DND-41 (cell line): ENCODE measurements around the gene WDR41.

Experiments used
- ATAC-seq: fragments of 200-7000 bp; cut with Tn5 transposase; 3 replicates; pipeline ENCODE4 v1.9.1; 2021; ENCODE audit warnings: low read depth; ENCODE audit not compliant: insufficient read depth
- DNase-seq: peaks from one replicate; pipeline ENCODE4 v3.0.0-alpha.2; 2020
- H2AFZ ChIP-seq: 2 replicates; pipeline ENCODE4 v1.6.0; 2012; ENCODE audit warnings: low read depth, low read length
- H3K27ac ChIP-seq: 2 replicates; pipeline ENCODE4 v1.5.1; 2012; ENCODE audit warnings: low read length, inconsistent platforms
- H3K27me3 ChIP-seq: fragments of 200-600 bp; sonication (generic); 2 replicates; pipeline ENCODE4 v1.6.0; 2012; ENCODE audit warnings: low read length, mild to moderate bottlenecking, inconsistent platforms; ENCODE audit not compliant: insufficient read depth, poor library complexity
- H3K36me3 ChIP-seq: 2 replicates; pipeline ENCODE4 v1.5.1; 2012; ENCODE audit warnings: low read length, inconsistent platforms; ENCODE audit not compliant: insufficient read depth
- H3K4me1 ChIP-seq: 2 replicates; pipeline ENCODE4 v1.5.1; 2012; ENCODE audit warnings: mild to moderate bottlenecking, low read length; ENCODE audit not compliant: insufficient read depth
- H3K4me2 ChIP-seq: 2 replicates; pipeline ENCODE4 v1.6.0; 2012; ENCODE audit warnings: mild to moderate bottlenecking, moderate library complexity, low read length, inconsistent platforms; ENCODE audit not compliant: insufficient read depth
- H3K4me3 ChIP-seq, 2 experiments: fragments of 200-600 bp in 1 of 2; shearing (Covaris generic) in 1 of 2; 2 replicates each; pipeline ENCODE4 v1.5.1; 2012 to 2016; ENCODE audit warnings: inconsistent platforms in 2 of 2, low read length in 2 of 2, mild to moderate bottlenecking in 2 of 2, low read depth in 1 of 2, moderate library complexity in 1 of 2
- H3K79me2 ChIP-seq: 2 replicates; pipeline ENCODE4 v1.6.0; 2012; ENCODE audit warnings: low read length, inconsistent platforms; ENCODE audit not compliant: insufficient read depth
- H3K9ac ChIP-seq: 2 replicates; pipeline ENCODE4 v1.6.0; 2012; ENCODE audit warnings: low read depth, mild to moderate bottlenecking, inconsistent platforms, low read length, moderate library complexity
- H3K9me3 ChIP-seq: 2 replicates; pipeline ENCODE4 v1.5.1; 2012; ENCODE audit warnings: low read length, moderate library complexity, mild to moderate bottlenecking, inconsistent platforms; ENCODE audit not compliant: insufficient read depth, severe bottlenecking
- H4K20me1 ChIP-seq: 2 replicates; pipeline ENCODE4 v1.6.0; 2012; ENCODE audit warnings: low read length; ENCODE audit not compliant: insufficient read depth
- EZH2 ChIP-seq: IDR thresholded peaks from 3 replicates; pipeline ENCODE4 v1.6.1; 2012; ENCODE audit warnings: borderline replicate concordance, low read depth, mild to moderate bottlenecking, moderate library complexity, low read length, inconsistent platforms; ENCODE audit not compliant: severe bottlenecking
- TF ChIP-seq, protein P1 (sequence below): IDR thresholded peaks from 2 replicates; pipeline ENCODE4 v1.5.1; 2012; ENCODE audit warnings: borderline replicate concordance, low read length, moderate library complexity, mild to moderate bottlenecking; ENCODE audit not compliant: poor library complexity, severe bottlenecking; ENCODE audit errors: extremely low read depth

WDR41 gene

DNA sequence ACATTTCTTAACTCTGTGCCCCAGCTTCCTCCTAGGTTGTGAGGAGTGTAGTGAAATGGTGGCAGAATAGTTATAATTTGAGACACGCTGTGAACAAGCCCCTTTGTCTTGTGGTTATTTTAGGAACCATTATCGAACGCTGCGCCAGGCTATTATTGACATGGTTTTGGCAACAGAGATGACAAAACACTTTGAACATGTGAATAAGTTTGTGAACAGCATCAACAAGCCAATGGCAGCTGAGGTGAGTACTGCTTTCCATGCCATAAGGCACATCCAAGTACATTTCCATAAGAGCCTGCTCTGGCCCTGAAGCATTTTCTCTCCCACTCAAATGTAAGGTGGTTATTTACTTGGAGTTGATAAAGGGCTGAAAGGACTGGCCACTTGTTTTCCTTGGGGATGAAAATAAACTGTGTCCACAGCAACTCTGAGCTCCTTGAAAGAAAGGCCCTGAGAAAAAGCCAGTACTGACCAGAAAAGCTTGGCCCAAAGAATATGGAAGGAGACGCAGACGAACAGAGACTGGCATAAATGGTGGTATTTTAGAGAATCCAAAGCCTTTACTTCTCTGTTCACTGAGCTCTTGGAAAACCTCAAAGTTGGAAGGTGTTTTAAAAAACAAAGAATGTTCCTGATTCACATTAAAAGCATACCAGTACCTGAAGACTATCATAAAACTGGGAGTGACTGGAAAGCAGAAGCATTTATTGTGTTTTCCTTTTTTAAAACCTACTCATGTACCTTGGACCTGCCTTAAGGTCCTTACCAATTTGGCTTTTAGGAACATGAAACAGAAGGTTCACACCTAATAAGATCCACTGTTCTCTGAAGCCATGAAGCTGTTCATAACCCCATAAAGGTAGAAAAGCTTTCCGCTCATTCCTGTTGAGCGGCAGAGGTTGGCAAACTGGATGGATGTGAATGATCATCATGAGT lies 72.2 kb downstream of the WDR41 start:
- Histone ChIP-seq H3K27me3 (no peaks in the 10 kb centered on the region), H3K36me3 (no peaks in the 10 kb centered on the region), H3K4me3 (no peak overlapping the region), H3K9ac (no peak overlapping the region), H2AFZ (no peak overlapping the region), H3K79me2 (no peaks in the 10 kb centered on the region), H3K9me3 (no peaks in the 10 kb centered on the region), H3K27ac (no peak overlapping the region), H3K4me2 (no peak overlapping the region), H3K4me1 (no peaks in the 10 kb centered on the region), H4K20me1 (no peaks in the 10 kb centered on the region)
- ATAC-seq (no peak), DNase-seq (no peak)
- TF ChIP-seq, protein P1, sequence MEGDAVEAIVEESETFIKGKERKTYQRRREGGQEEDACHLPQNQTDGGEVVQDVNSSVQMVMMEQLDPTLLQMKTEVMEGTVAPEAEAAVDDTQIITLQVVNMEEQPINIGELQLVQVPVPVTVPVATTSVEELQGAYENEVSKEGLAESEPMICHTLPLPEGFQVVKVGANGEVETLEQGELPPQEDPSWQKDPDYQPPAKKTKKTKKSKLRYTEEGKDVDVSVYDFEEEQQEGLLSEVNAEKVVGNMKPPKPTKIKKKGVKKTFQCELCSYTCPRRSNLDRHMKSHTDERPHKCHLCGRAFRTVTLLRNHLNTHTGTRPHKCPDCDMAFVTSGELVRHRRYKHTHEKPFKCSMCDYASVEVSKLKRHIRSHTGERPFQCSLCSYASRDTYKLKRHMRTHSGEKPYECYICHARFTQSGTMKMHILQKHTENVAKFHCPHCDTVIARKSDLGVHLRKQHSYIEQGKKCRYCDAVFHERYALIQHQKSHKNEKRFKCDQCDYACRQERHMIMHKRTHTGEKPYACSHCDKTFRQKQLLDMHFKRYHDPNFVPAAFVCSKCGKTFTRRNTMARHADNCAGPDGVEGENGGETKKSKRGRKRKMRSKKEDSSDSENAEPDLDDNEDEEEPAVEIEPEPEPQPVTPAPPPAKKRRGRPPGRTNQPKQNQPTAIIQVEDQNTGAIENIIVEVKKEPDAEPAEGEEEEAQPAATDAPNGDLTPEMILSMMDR = no peak
- no peak for TF ChIP-seq EZH2

DNA sequence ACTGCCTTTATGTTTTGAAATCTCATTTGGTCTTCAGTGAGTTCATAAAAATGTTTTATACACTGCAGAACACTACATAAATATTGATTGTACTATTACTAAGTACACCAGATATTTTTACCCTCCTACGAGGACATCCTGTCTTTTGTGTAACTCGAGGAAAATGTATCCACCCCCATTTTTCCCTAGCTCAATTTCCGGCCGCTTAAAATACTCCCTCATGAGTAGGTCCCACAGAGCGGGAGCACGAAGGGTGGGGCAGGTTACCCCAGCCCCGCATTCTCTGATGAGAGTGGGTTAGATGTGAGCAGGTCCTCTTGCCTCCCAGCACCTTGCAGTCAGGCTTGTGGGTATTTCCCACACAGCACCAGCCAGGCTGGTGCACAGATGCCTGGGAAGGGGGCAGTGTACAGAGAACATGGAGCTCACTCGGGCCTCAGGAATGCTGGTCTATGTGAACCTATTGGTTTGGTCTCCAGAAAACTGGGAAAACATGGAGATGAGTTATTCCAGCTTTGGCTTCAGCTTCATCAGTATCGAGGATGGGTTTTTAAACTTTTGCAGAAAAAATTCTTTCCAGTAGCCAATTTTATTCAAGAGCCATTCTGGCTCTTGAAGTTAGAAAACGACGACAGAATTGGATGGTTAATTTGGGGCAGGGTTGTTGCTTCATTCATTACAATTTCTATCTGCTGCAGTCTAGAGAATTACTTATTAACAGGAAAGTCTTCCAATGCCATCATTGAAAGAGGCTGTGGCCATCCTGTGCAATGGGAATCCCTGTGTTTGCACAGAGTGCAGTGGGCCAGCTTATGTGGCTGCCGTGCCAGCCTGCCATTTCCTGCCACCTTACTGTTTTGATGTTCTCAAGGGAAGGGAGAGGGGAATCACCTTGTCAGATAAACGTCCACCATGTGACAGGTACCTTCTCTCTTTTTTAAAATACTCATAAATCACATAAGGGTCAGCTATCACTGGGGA lies 73.2 kb downstream of the WDR41 start:
- ATAC-seq = no peak

DNA sequence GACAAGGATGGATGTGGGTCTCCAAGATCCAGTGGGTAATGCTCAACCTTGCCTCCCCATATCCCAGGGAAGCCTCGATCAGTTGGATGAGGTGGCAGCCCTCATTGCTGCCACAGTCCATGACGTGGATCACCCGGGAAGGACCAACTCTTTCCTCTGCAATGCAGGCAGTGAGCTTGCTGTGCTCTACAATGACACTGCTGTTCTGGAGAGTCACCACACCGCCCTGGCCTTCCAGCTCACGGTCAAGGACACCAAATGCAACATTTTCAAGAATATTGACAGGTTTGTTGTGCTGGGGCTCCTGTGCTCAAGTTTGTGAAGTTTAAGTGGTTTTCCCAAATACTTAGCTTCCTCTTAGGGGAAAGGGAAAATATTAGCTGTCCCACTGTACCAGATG lies 74.0 kb downstream of the WDR41 start:
- no peak for ATAC-seq
- Histone ChIP-seq H3K9ac (no peak overlapping the region), H3K79me2 (no peaks in the 10 kb centered on the region), H3K27ac (no peak overlapping the region), H2AFZ (no peak overlapping the region), H3K9me3 (no peaks in the 10 kb centered on the region), H3K36me3 (no peaks in the 10 kb centered on the region), H3K4me3 (no peak overlapping the region), H4K20me1 (no peaks in the 10 kb centered on the region), H3K4me1 (no peaks in the 10 kb centered on the region), H3K27me3 (no peaks in the 10 kb centered on the region), H3K4me2 (no peak overlapping the region)
- no peak for DNase-seq
- TF ChIP-seq EZH2 = no peak
- TF ChIP-seq, protein P1 = no peak

More for the DNA sequence above, 73.2 kb downstream of the WDR41 start:
- TF ChIP-seq, protein P1 = no peak
- TF ChIP-seq EZH2 = no peak
- Histone ChIP-seq H3K4me1 (no peaks in the 10 kb centered on the region), H3K4me3 (no peak overlapping the region), H3K4me2 (no peak overlapping the region), H3K27me3 (no peaks in the 10 kb centered on the region), H2AFZ (no peak overlapping the region), H3K79me2 (no peaks in the 10 kb centered on the region), H3K36me3 (no peaks in the 10 kb centered on the region), H3K9ac (no peak overlapping the region), H3K27ac (no peak overlapping the region), H4K20me1 (no peaks in the 10 kb centered on the region), H3K9me3 (no peaks in the 10 kb centered on the region)
- no peak for DNase-seq
